Measurements from ENCODE around the gene GMDS. TPM values are rescaled to one million over a fixed set of nuclear protein-coding genes. Genes with fewer than 3 reads are reported as not detected.

The GMDS gene
- total RNA-seq, 5 donors from 2014 or later (not counting 1 experiment from before 2014, with no cell fraction given), result 12.9 to 21.5 (median 14.6) TPM

DNA sequence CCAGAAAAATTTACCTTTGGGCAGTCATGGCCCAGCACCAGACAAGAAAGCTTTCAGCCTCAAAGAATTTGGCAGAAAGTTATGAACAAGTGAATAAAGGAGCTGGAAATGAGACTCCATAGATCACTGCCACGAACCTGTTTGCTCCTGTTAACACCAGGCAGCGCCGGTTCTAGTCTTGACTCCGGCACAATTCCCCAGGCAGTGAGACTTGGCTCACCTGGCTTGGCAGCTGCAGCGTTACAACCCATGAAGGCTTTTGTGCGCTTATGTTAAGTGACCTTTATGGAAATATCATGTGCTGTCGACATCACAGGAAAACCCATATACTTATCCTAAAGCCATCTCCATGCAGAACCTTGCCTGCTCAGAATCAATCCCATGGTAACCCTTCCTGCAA is 657.9 kb downstream of the GMDS start:
- H3K27ac Mint-ChIP-seq, result no peak overlapping the region

DNA sequence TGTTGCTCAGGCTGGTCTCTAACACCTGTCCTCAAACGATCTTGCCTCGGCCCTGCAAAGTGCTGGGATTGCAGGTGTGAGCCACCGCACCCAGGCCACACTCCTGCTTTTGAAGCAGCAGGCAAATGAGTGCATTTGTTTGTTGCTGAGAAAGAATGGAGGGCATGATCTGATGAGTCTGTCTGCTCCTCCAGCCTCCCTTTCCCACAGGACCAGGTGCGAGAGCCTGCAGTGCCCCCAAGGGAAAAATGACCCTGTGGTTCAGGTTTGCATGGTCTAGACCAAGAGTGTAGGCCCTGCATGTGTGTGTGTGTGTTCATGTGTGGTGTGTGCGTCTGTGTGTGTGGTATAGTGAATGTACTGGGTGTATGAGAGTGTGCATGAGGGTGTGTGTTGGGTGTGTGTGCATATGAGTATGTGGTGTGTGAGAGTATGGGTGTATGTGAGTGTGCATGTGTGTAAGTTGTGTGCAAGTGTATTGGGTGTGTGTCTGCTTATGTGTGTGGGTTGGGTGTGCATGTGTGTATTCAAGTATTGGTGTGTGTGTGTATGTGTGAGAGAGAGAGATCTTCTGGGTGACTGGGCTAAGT is 658.4 kb downstream of the GMDS start:
- ATAC-seq (replicated peaks in 1 of 4), result no peak
- no peak for DNase-seq
- no peaks in the 10 kb centered on the region for H3K9me3 ChIP-seq
- whole genome bisulfite sequencing (ENCODE audit: insufficient coverage), result 72% methylated on average over 5 of the region's 5 CpGs
- no peaks in the 10 kb centered on the region for H3K9me3 Mint-ChIP-seq
- peaks cover 4 to 20% of the 10 kb centered on the region in 2 donors for H3K27me3 Mint-ChIP-seq
- H3K27ac ChIP-seq (ENCODE audit: low read length), result no peak overlapping the region
- no peak overlapping the region for H3K27ac Mint-ChIP-seq
- ChIA-PET CTCF (interaction anchor here in 1 of 2 donors (0.6 kb wide), 1 partner anchor 859 kb away, joined by 3 read pairs; no protein-coding TSS in a partner anchor), POLR2A (no interaction called here)
- no peaks in the 10 kb centered on the region for H3K36me3 Mint-ChIP-seq
- peaks cover 0 to 24% of the 10 kb centered on the region in 2 experiments for H3K27me3 ChIP-seq (replicated peaks in 1 of 2; ENCODE audit: control insufficient read depth in 2 of 2, extremely low read depth in 1 of 2, insufficient read depth in 2 of 2, low read length in 1 of 2)
- H3K4me3 ChIP-seq (ENCODE audit: control insufficient read depth in 1 of 2, extremely low read depth in 1 of 2, low read length in 1 of 2), result no peak overlapping the region
- no peak overlapping the region for H3K4me3 Mint-ChIP-seq
- H3K36me3 ChIP-seq (ENCODE audit: control insufficient read depth in 2 of 2, extremely low read depth in 1 of 2, insufficient read depth in 1 of 2, low read length in 1 of 2), result no peaks in the 10 kb centered on the region
- H3K4me1 ChIP-seq (ENCODE audit: control insufficient read depth in 1 of 2, extremely low read depth in 1 of 2, insufficient read depth in 2 of 2, low read length in 2 of 2), result no peaks in the 10 kb centered on the region
- no peaks in the 10 kb centered on the region for H3K4me1 Mint-ChIP-seq

More for the DNA sequence above, 657.9 kb downstream of the GMDS start:
- Histone ChIP-seq H3K4me1 (ENCODE audit: control insufficient read depth in 1 of 2, extremely low read depth in 1 of 2, insufficient read depth in 2 of 2, low read length in 2 of 2) (no peaks in the 10 kb centered on the region), H3K9me3 (no peaks in the 10 kb centered on the region), H3K4me3 (ENCODE audit: control insufficient read depth in 1 of 2, extremely low read depth in 1 of 2, low read length in 1 of 2) (no peak overlapping the region), H3K27ac (ENCODE audit: low read length) (no peak overlapping the region), H3K36me3 (ENCODE audit: control insufficient read depth in 2 of 2, extremely low read depth in 1 of 2, insufficient read depth in 1 of 2, low read length in 1 of 2) (no peaks in the 10 kb centered on the region), H3K27me3 (replicated peaks in 1 of 2; ENCODE audit: control insufficient read depth in 2 of 2, extremely low read depth in 1 of 2, insufficient read depth in 2 of 2, low read length in 1 of 2) (peaks cover 0 to 26% of the 10 kb centered on the region in 2 experiments)
- ATAC-seq (replicated peaks in 1 of 4) (no peak), DNase-seq (no peak)
- Mint-ChIP-seq H3K36me3 (no peaks in the 10 kb centered on the region), H3K9me3 (no peaks in the 10 kb centered on the region), H3K4me3 (no peak overlapping the region), H3K27me3 (peaks cover 4 to 20% of the 10 kb centered on the region in 2 donors), H3K4me1 (no peaks in the 10 kb centered on the region)
- ChIA-PET POLR2A (no interaction called here), CTCF (no interaction called here)
- 96% methylated on average over 5 of the region's 7 CpGs for WGBS (ENCODE audit: insufficient coverage)

DNA sequence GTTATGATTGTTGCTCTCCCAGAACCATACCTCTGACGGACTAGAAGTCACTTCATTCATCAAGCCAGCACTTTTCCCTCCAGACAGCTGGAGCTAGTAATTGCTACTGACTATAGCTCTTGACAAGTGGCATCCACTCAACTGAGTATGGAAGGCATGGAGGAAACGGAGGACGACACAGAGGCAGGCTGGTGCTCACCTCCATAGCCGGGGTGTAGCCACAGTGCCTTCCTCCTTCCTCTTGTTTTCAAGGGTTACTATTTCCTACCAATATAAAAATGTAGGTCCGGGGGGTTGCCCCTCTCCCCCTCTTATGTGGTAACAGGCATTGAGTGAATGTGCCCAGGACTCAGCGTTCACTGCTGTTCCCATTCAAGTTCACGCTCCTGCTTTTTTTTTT is 659.1 kb downstream of the GMDS start:
- ChIA-PET POLR2A (no interaction called here), CTCF (interaction anchor here in 1 of 2 donors (0.6 kb wide), 1 partner anchor 858 kb away, joined by 3 read pairs; no protein-coding TSS in a partner anchor)
- H3K4me3 Mint-ChIP-seq, result no peak overlapping the region
- H3K36me3 Mint-ChIP-seq, result no peaks in the 10 kb centered on the region
- ATAC-seq (replicated peaks in 1 of 4), result no peak
- Histone ChIP-seq H3K9me3 (no peaks in the 10 kb centered on the region), H3K4me1 (ENCODE audit: control insufficient read depth in 1 of 2, extremely low read depth in 1 of 2, insufficient read depth in 2 of 2, low read length in 2 of 2) (no peaks in the 10 kb centered on the region), H3K4me3 (ENCODE audit: control insufficient read depth in 1 of 2, extremely low read depth in 1 of 2, low read length in 1 of 2) (no peak overlapping the region), H3K36me3 (ENCODE audit: control insufficient read depth in 2 of 2, extremely low read depth in 1 of 2, insufficient read depth in 1 of 2, low read length in 1 of 2) (no peaks in the 10 kb centered on the region), H3K27me3 (replicated peaks in 1 of 2; ENCODE audit: control insufficient read depth in 2 of 2, extremely low read depth in 1 of 2, insufficient read depth in 2 of 2, low read length in 1 of 2) (peaks cover 0 to 26% of the 10 kb centered on the region in 2 experiments), H3K27ac (ENCODE audit: low read length) (no peak overlapping the region)
- WGBS (ENCODE audit: insufficient coverage), result no CpG with 5 or more reads among the region's 7 CpGs
- H3K27me3 Mint-ChIP-seq, result peaks cover 6 to 20% of the 10 kb centered on the region in 2 donors
- H3K27ac Mint-ChIP-seq, result no peak overlapping the region
- DNase-seq, result no peak
- H3K9me3 Mint-ChIP-seq, result no peaks in the 10 kb centered on the region
- H3K4me1 Mint-ChIP-seq, result no peaks in the 10 kb centered on the region

- Mint-ChIP-seq H3K27ac (no peak overlapping the region), H3K27me3 (peaks cover 6 to 20% of the 10 kb centered on the region in 2 donors), H3K9me3 (no peaks in the 10 kb centered on the region), H3K36me3 (no peaks in the 10 kb centered on the region), H3K4me3 (no peak overlapping the region), H3K4me1 (no peaks in the 10 kb centered on the region)
- H3K4me1 ChIP-seq (ENCODE audit: control insufficient read depth in 1 of 2, extremely low read depth in 1 of 2, insufficient read depth in 2 of 2, low read length in 2 of 2), result no peaks in the 10 kb centered on the region
- no peaks in the 10 kb centered on the region for H3K9me3 ChIP-seq
- ChIA-PET POLR2A (no interaction called here), CTCF (no interaction called here)
- DNase-seq (no peak), ATAC-seq (replicated peaks in 1 of 4) (no peak)
- no peak overlapping the region for H3K4me3 ChIP-seq (ENCODE audit: control insufficient read depth in 1 of 2, extremely low read depth in 1 of 2, low read length in 1 of 2)
- peaks cover 0 to 30% of the 10 kb centered on the region in 2 experiments for H3K27me3 ChIP-seq (replicated peaks in 1 of 2; ENCODE audit: control insufficient read depth in 2 of 2, extremely low read depth in 1 of 2, insufficient read depth in 2 of 2, low read length in 1 of 2)
- no peak overlapping the region for H3K27ac ChIP-seq (ENCODE audit: low read length)
- 82% methylated on average over 10 of the region's 12 CpGs for WGBS (ENCODE audit: insufficient coverage)
- no peaks in the 10 kb centered on the region for H3K36me3 ChIP-seq (ENCODE audit: control insufficient read depth in 2 of 2, extremely low read depth in 1 of 2, insufficient read depth in 1 of 2, low read length in 1 of 2)
These were observed 659.7 kb downstream of the GMDS start for GRCh38 chr6:1585669-1586049.

DNA sequence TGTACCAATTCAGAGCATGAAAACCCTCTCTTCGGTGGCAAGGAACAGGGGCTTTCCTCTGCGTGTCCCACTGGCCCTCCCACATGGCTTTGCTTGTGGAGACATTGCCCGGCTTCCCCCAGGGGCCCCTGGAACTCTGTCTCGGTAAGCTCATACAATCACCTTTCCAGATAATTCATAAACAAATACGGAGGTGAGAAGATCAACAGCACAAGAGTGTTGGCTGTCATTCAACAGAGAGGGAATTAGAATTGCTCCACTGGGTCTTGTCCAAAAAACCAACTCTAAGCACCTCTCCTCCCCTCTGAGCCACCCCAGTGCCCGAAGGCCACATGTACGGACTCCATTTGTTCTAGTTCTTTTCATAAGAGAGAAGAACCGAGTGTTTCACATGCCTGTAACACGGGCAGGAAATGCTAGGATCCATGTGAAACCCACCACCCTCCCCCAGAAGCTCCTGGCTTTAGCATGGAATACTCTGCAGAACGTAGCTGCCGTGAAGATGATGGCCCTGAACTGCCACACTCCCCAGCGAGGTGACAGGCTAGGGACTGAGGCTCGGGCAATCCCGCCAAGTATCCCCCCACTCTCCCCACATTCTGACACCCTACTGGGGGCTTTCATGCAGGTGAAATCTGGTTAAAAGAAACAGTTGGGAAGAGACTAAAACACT is 660.3 kb downstream of the GMDS start:
- H3K27me3 ChIP-seq (replicated peaks in 1 of 2; ENCODE audit: control insufficient read depth in 2 of 2, extremely low read depth in 1 of 2, insufficient read depth in 2 of 2, low read length in 1 of 2), result peaks cover 0 to 28% of the 10 kb centered on the region in 2 experiments
- no peak overlapping the region for H3K4me3 Mint-ChIP-seq
- no peaks in the 10 kb centered on the region for H3K4me1 ChIP-seq (ENCODE audit: control insufficient read depth in 1 of 2, extremely low read depth in 1 of 2, insufficient read depth in 2 of 2, low read length in 2 of 2)
- H3K4me3 ChIP-seq (ENCODE audit: control insufficient read depth in 1 of 2, extremely low read depth in 1 of 2, low read length in 1 of 2), result no peak overlapping the region
- no peaks in the 10 kb centered on the region for H3K36me3 Mint-ChIP-seq
- no peaks in the 10 kb centered on the region for H3K9me3 Mint-ChIP-seq
- H3K36me3 ChIP-seq (ENCODE audit: control insufficient read depth in 2 of 2, extremely low read depth in 1 of 2, insufficient read depth in 1 of 2, low read length in 1 of 2), result no peaks in the 10 kb centered on the region
- WGBS (ENCODE audit: insufficient coverage), result 86% methylated on average over 6 of the region's 14 CpGs
- ATAC-seq (replicated peaks in 1 of 4) (no peak), DNase-seq (no peak)
- POLR2A ChIA-PET, result no interaction called here
- CTCF ChIA-PET, result no interaction called here
- H3K9me3 ChIP-seq, result no peaks in the 10 kb centered on the region
- H3K27ac ChIP-seq (ENCODE audit: low read length), result no peak overlapping the region
- H3K4me1 Mint-ChIP-seq, result no peaks in the 10 kb centered on the region
- H3K27ac Mint-ChIP-seq, result no peak overlapping the region
- peaks cover 6 to 18% of the 10 kb centered on the region in 2 donors for H3K27me3 Mint-ChIP-seq

- H3K27ac Mint-ChIP-seq, result no peak overlapping the region
- Histone ChIP-seq H3K36me3 (ENCODE audit: control insufficient read depth in 2 of 2, extremely low read depth in 1 of 2, insufficient read depth in 1 of 2, low read length in 1 of 2) (no peaks in the 10 kb centered on the region), H3K27ac (ENCODE audit: low read length) (no peak overlapping the region), H3K4me3 (ENCODE audit: control insufficient read depth in 1 of 2, extremely low read depth in 1 of 2, low read length in 1 of 2) (no peak overlapping the region), H3K27me3 (replicated peaks in 1 of 2; ENCODE audit: control insufficient read depth in 2 of 2, extremely low read depth in 1 of 2, insufficient read depth in 2 of 2, low read length in 1 of 2) (peaks cover 0 to 30% of the 10 kb centered on the region in 2 experiments), H3K9me3 (no peaks in the 10 kb centered on the region), H3K4me1 (ENCODE audit: control insufficient read depth in 1 of 2, extremely low read depth in 1 of 2, insufficient read depth in 2 of 2, low read length in 2 of 2) (no peaks in the 10 kb centered on the region)
- H3K9me3 Mint-ChIP-seq, result no peaks in the 10 kb centered on the region
- POLR2A ChIA-PET, result no interaction called here
- CTCF ChIA-PET, result no interaction called here
- no peak for DNase-seq
- ATAC-seq (replicated peaks in 1 of 4), result no peak
- no peaks in the 10 kb centered on the region for H3K4me1 Mint-ChIP-seq
- no peaks in the 10 kb centered on the region for H3K36me3 Mint-ChIP-seq
- WGBS (ENCODE audit: insufficient coverage), result 100% methylated on average over 1 of the region's 5 CpGs
- no peak overlapping the region for H3K4me3 Mint-ChIP-seq
- H3K27me3 Mint-ChIP-seq, result peaks cover 6 to 8% of the 10 kb centered on the region in 2 donors
These were observed 661.3 kb downstream of the GMDS start for GRCh38 chr6:1584146-1584545.

Data from T-cell (primary cell).